SK-N-SH (cell line): ENCODE data around the gene STRN3.

Experiments
- EZH2phosphoT487 ChIP-seq: fragments of 200-600 bp; sonication (generic); IDR thresholded peaks from 2 replicates; pipeline ENCODE4 v1.6.1; 2017; ENCODE audit warnings: low read depth, mixed run types, mild to moderate bottlenecking, antibody characterized with exemption, moderate library complexity, borderline replicate concordance
- TCF12 ChIP-seq: IDR thresholded peaks from 2 replicates; pipeline ENCODE4 v1.4.0; 2012
- TF ChIP-seq, protein P1 (sequence below): IDR thresholded peaks from 2 replicates; pipeline ENCODE4 v1.6.1; 2012; ENCODE audit warnings: mild to moderate bottlenecking, low read depth, low read length, moderate library complexity
- TF ChIP-seq, protein P2 (sequence below): fragments of 150-350 bp; IDR thresholded peaks from 2 replicates; pipeline ENCODE4 v1.6.1; 2017; ENCODE audit warnings: antibody characterized with exemption, low read length, low read depth, borderline replicate concordance
- TF ChIP-seq, protein P3 (sequence below): fragments of 200-600 bp; sonication (generic); IDR thresholded peaks from 2 replicates; pipeline ENCODE4 v1.6.1; 2017; ENCODE audit warnings: antibody characterized with exemption, mild to moderate bottlenecking, moderate library complexity
- TF ChIP-seq, protein P4 (sequence below): IDR thresholded peaks from 2 replicates; pipeline ENCODE4 v1.4.0; 2012; ENCODE audit warnings: low read depth

DNA sequence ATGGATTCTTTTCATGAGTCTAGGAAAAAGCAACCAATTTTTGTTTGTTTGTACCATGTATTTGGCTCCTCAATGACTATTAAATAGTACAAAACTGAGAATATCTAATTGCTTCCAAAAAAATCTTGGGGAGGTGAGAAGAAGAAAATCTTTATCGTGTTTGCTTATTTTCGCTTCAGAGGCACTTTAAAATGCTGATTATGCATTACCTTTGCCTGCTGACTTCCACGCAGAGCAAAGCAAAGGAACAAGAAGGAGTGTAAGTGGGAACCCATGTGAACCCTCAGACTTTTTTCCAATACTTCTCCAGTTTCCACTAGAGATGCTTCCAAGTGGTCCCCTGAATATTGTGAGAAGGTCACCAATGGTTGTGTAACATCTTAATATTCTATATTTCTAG lies 43.2 kb upstream of the STRN3 start:
- TF ChIP-seq, protein P1, sequence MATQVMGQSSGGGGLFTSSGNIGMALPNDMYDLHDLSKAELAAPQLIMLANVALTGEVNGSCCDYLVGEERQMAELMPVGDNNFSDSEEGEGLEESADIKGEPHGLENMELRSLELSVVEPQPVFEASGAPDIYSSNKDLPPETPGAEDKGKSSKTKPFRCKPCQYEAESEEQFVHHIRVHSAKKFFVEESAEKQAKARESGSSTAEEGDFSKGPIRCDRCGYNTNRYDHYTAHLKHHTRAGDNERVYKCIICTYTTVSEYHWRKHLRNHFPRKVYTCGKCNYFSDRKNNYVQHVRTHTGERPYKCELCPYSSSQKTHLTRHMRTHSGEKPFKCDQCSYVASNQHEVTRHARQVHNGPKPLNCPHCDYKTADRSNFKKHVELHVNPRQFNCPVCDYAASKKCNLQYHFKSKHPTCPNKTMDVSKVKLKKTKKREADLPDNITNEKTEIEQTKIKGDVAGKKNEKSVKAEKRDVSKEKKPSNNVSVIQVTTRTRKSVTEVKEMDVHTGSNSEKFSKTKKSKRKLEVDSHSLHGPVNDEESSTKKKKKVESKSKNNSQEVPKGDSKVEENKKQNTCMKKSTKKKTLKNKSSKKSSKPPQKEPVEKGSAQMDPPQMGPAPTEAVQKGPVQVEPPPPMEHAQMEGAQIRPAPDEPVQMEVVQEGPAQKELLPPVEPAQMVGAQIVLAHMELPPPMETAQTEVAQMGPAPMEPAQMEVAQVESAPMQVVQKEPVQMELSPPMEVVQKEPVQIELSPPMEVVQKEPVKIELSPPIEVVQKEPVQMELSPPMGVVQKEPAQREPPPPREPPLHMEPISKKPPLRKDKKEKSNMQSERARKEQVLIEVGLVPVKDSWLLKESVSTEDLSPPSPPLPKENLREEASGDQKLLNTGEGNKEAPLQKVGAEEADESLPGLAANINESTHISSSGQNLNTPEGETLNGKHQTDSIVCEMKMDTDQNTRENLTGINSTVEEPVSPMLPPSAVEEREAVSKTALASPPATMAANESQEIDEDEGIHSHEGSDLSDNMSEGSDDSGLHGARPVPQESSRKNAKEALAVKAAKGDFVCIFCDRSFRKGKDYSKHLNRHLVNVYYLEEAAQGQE = no peak
- TF ChIP-seq, protein P2, sequence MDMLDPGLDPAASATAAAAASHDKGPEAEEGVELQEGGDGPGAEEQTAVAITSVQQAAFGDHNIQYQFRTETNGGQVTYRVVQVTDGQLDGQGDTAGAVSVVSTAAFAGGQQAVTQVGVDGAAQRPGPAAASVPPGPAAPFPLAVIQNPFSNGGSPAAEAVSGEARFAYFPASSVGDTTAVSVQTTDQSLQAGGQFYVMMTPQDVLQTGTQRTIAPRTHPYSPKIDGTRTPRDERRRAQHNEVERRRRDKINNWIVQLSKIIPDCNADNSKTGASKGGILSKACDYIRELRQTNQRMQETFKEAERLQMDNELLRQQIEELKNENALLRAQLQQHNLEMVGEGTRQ = no peak
- TF ChIP-seq, protein P3, sequence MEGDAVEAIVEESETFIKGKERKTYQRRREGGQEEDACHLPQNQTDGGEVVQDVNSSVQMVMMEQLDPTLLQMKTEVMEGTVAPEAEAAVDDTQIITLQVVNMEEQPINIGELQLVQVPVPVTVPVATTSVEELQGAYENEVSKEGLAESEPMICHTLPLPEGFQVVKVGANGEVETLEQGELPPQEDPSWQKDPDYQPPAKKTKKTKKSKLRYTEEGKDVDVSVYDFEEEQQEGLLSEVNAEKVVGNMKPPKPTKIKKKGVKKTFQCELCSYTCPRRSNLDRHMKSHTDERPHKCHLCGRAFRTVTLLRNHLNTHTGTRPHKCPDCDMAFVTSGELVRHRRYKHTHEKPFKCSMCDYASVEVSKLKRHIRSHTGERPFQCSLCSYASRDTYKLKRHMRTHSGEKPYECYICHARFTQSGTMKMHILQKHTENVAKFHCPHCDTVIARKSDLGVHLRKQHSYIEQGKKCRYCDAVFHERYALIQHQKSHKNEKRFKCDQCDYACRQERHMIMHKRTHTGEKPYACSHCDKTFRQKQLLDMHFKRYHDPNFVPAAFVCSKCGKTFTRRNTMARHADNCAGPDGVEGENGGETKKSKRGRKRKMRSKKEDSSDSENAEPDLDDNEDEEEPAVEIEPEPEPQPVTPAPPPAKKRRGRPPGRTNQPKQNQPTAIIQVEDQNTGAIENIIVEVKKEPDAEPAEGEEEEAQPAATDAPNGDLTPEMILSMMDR = no peak
- TF ChIP-seq, protein P4, sequence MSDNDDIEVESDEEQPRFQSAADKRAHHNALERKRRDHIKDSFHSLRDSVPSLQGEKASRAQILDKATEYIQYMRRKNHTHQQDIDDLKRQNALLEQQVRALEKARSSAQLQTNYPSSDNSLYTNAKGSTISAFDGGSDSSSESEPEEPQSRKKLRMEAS = no peak
- TF ChIP-seq EZH2phosphoT487 = no peak
- TF ChIP-seq TCF12 = no peak
